ENCODE measurements around the gene TPPP3. TPM values are rescaled to one million over a fixed set of nuclear protein-coding genes. Genes with fewer than 3 reads are reported as not detected.

TPPP3 gene
- 10 to 100 TPM in 1 of 2 donors, 1 to 10 TPM in 1; 7.2 to 13.5 TPM for total RNA-seq
- 10 to 100 TPM; 34.3 to 51.9 TPM for polyA plus RNA-seq
- long read RNA-seq, donor 1, partial matches to known transcripts: 1 of 2 reads
- long read RNA-seq, donor 1, other reads (novel, unspliced or antisense): 0 of 2 reads
- long read RNA-seq, donor 2, partial matches to known transcripts: 0 of 2 reads
- long read RNA-seq, donor 2, other reads (novel, unspliced or antisense): 0 of 2 reads

DNA sequence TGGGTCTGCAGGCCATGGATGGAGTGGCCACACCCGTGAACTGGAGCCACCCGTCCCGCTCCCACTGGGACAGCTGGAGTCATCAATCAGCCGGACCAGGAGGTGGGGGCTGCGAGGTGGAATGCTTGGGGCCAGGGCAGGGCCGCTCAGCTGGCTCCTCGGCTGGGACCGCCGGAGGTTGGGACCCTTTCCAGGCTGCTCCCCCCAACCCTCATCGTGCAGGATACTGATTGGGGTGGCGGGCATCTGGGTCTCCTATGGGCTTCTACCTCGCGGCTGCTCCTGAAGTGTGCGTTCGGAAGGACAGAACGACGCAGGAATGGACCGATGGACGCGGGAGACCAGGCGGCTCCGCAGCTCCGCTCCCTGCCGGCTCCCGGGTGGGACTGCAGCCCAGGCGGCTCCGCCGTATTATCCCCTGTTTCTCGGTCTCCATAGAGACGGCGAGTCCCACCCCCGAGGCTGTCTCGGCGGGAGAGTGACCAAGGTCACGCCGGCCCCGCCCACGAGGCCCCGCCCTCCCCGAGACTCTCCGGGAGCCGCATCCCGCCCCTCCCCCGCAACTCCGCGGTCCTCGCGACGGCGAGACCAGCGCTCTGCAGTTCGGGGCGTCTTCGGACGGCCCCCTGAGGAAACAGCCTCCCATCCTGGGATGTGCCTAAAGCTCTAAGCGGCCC lies at the start of gene TPPP3:
TSS of gene TPPP3 (minus strand) at position 388 of the 677 bp plus-strand sequence. CDS start 2,387 bp downstream, outside the sequence.
- intact Hi-C loops (cut with DNase I): no loop called here
- Histone ChIP-seq H3K36me3 (ENCODE audit: control insufficient read depth in 1 of 2, insufficient read depth in 2 of 2, low read length in 1 of 2) (no peaks in the 10 kb centered on the region), H3K27me3 (ENCODE audit: control insufficient read depth in 1 of 2, insufficient read depth in 2 of 2, low read length in 1 of 2) (no peaks in the 10 kb centered on the region)

DNA sequence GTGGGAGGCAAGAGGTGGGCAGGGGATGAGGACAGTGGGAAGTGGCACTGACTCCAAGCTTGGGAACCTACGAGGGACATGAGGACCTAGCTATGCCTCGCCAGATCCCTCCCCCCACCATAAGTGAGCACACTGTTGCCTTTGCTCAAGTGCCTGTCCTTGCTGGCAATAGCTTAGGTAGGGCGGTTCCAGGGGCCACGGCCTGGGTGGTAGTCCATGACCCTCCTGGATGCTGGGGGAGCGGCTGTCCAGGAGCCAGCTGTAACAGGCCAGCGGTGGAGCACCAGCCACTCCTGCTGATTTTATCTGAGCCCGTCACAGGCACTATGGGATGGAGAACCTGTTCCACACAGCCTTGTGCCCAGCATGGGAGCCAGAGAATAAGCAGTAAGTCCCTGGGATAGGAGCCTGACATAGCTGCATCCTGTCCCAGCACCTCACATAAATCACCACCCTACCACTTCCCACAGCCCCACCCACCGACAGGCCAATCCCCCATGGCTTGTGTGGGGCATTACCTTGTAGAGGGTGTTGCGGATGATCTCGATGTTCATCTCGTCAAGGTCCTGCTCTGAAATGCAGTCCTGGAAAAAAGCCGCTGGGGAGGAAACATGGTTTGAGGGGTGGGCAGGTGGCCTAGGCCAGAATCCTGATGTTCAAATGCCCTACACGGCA lies 49.4 kb upstream of the TPPP3 start:
- no peak for ATAC-seq (ENCODE audit: low FRiP score)
- Histone ChIP-seq H3K4me3 (ENCODE audit: low read length in 2 of 2) (no peak overlapping the region), H3K27me3 (ENCODE audit: control insufficient read depth in 1 of 2, insufficient read depth in 2 of 2, low read length in 1 of 2) (no peaks in the 10 kb centered on the region), H3K9me3 (ENCODE audit: control insufficient read depth, low read length) (no peaks in the 10 kb centered on the region), H3K27ac (ENCODE audit: low read depth in 1 of 2, low read length in 2 of 2) (no peak overlapping the region), H3K36me3 (ENCODE audit: control insufficient read depth in 1 of 2, insufficient read depth in 2 of 2, low read length in 1 of 2) (peaks cover 0 to 4% of the 10 kb centered on the region in 2 donors), H3K4me1 (ENCODE audit: control insufficient read depth in 1 of 2, insufficient read depth in 2 of 2, low read length in 2 of 2) (no peaks in the 10 kb centered on the region)
- intact Hi-C loops (cut with DNase I): no loop called here
- 92% methylated on average over 13 of the region's 13 CpGs for WGBS, 2 donors
- no peak for DNase-seq

More for the DNA sequence above, at the start of gene TPPP3:
- peak; percentile 90 for ATAC-seq (ENCODE audit: low FRiP score)
- DNase-seq: peak; percentile 92 to 97
- Histone ChIP-seq H3K27ac (ENCODE audit: low read depth in 1 of 2, low read length in 2 of 2) (no peak within 1 kb of the TSS), H3K4me3 (ENCODE audit: low read length in 2 of 2) (no peak within 1 kb of the TSS), H3K4me1 (ENCODE audit: control insufficient read depth in 1 of 2, insufficient read depth in 2 of 2, low read length in 2 of 2) (no peaks in the 10 kb centered on the region), H3K9me3 (ENCODE audit: control insufficient read depth, low read length) (no peaks in the 10 kb centered on the region)
- WGBS, 2 donors: 3 to 4% methylated on average over 47 to 56 of the region's 56 CpGs

DNA sequence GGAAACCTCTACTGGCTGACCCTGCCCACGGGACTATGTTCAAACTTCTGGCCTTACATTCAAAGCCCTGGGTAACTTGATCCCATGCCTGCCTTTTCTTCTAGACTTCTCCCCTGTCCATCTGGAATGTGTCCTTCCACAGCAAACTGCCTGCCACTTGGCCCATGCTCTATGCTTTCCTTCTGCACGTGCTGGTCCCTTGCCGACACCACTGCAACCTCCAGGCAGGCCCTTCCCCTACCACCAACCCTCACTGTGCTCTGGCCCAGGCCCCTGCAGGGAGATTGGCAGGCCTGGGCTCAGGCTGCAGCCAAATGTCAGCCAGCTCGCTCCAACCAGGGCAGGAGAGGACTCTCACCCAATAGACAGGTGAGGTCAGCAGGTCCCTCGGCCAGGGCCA lies 48.6 kb upstream of the TPPP3 start:
- Histone ChIP-seq H3K27ac (ENCODE audit: low read depth in 1 of 2, low read length in 2 of 2) (no peak overlapping the region), H3K9me3 (ENCODE audit: control insufficient read depth, low read length) (no peaks in the 10 kb centered on the region), H3K36me3 (ENCODE audit: control insufficient read depth in 1 of 2, insufficient read depth in 2 of 2, low read length in 1 of 2) (peaks cover 0 to 4% of the 10 kb centered on the region in 2 donors), H3K4me3 (ENCODE audit: low read length in 2 of 2) (no peak overlapping the region), H3K27me3 (ENCODE audit: control insufficient read depth in 1 of 2, insufficient read depth in 2 of 2, low read length in 1 of 2) (no peaks in the 10 kb centered on the region), H3K4me1 (ENCODE audit: control insufficient read depth in 1 of 2, insufficient read depth in 2 of 2, low read length in 2 of 2) (no peaks in the 10 kb centered on the region)
- DNase-seq (no peak), ATAC-seq (ENCODE audit: low FRiP score) (no peak)
- 33 to 39% methylated on average over 5 of the region's 5 CpGs for WGBS, 2 donors
- intact Hi-C loops (cut with DNase I): no loop called here

DNA sequence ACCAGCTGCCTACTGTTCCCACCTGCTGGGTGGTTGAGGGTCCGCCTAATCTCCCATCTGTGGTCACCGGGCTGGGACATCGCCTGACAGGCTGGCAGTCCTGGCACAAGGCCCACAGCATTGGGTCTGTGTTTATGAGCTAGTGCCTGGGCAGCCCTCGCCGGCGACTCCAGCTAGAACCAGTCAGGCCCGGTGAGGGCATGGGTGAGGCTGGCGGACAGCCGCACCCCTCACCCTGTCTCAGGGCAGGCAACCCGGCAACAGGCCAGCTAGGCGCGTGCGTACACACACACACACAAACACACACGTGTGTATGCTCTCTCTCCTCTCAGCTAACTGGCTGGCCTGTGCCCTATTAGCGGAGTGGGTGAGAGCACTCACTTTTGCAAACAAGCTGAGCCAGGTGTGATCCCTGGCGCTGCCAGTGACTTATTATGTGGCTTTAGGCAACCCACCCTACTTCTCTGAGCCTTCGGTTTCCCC lies 48.0 kb upstream of the TPPP3 start:
- Histone ChIP-seq H3K27me3 (ENCODE audit: control insufficient read depth in 1 of 2, insufficient read depth in 2 of 2, low read length in 1 of 2) (no peaks in the 10 kb centered on the region), H3K36me3 (ENCODE audit: control insufficient read depth in 1 of 2, insufficient read depth in 2 of 2, low read length in 1 of 2) (peaks cover 0 to 4% of the 10 kb centered on the region in 2 donors), H3K4me3 (ENCODE audit: low read length in 2 of 2) (no peak overlapping the region), H3K27ac (ENCODE audit: low read depth in 1 of 2, low read length in 2 of 2) (no peak overlapping the region), H3K9me3 (ENCODE audit: control insufficient read depth, low read length) (no peaks in the 10 kb centered on the region), H3K4me1 (ENCODE audit: control insufficient read depth in 1 of 2, insufficient read depth in 2 of 2, low read length in 2 of 2) (no peaks in the 10 kb centered on the region)
- DNase-seq (peak in 1 of 2 donors; percentile 51), ATAC-seq (ENCODE audit: low FRiP score) (no peak)
- 73 to 76% methylated on average over 17 of the region's 17 CpGs for WGBS, 2 donors
- intact Hi-C loops (cut with DNase I): no loop called here

DNA sequence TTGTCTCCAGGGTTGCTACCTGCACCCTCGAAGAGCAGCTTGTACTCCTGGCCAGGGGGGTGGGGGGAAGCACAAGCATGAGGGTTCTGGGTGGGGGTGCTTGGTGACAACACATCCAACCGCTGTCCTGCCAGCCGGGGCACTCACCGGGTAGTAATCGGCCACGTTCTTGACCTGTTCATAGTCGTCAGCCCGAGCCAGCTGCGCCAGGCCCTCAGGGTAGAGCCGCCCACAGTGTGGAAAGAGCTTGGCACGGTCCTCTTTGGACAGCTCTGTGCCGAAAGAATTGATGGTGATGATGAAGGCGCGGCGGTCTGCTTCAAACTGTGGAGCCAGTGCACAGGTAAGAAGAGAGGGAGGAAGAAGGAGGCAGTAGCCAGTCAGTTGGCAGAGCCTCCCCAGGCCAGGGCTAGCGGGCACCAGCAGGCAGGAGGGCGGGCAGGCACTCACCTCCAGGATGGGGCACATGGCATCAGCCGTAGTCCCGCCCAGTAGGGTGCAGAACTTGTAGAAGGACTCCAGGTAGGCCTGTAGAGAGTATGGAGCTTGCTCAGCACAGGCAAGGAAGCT lies 45.6 kb upstream of the TPPP3 start:
- no peaks in the 10 kb centered on the region for H3K9me3 ChIP-seq (ENCODE audit: control insufficient read depth, low read length)
- 96 to 97% methylated on average over 19 of the region's 19 CpGs for WGBS, 2 donors
- H3K4me3 ChIP-seq (ENCODE audit: low read length in 2 of 2): no peak overlapping the region
- H3K27ac ChIP-seq (ENCODE audit: low read depth in 1 of 2, low read length in 2 of 2): no peak overlapping the region
- H3K4me1 ChIP-seq (ENCODE audit: control insufficient read depth in 1 of 2, insufficient read depth in 2 of 2, low read length in 2 of 2): no peaks in the 10 kb centered on the region
- DNase-seq (no peak), ATAC-seq (ENCODE audit: low FRiP score) (no peak)
- H3K27me3 ChIP-seq (ENCODE audit: control insufficient read depth in 1 of 2, insufficient read depth in 2 of 2, low read length in 1 of 2): no peaks in the 10 kb centered on the region
- H3K36me3 ChIP-seq (ENCODE audit: control insufficient read depth in 1 of 2, insufficient read depth in 2 of 2, low read length in 1 of 2): peaks cover 0 to 4% of the 10 kb centered on the region in 2 donors
- intact Hi-C loops (cut with DNase I): no loop called here

DNA sequence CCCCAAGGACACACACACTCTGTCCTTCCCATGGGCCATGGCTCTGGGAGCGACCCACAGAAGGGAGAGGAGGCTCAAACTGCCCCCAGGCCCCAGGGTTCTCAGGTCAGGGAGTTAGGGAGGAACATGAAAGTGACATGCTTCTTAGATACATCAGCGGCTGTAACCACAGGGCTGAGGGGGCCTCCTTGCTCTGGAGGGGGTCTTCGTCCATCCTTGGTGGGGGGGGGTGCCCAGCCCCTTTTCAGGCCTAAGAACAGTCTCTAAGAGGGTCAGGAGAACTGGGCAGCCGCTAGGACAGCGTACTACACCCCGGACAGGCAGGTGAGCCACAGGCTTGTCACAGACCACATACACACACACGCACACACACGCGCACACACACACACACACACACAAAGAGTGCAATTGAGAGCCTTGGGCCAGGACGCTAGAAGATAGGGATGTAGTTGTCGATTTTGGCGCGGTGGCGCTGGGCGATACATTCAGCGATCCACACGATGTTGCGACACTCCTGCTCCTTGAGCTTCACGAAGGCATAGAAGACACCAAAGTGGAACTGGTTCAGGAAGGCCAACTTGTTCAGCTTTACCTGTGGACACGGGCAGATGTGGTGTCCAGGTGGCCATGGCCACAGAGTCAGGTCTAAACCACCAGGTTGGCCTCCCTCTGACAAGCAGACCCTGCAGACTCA lies 44.9 kb upstream of the TPPP3 start:
- intact Hi-C loops (cut with DNase I): no loop called here
- Histone ChIP-seq H3K9me3 (ENCODE audit: control insufficient read depth, low read length) (no peaks in the 10 kb centered on the region), H3K27ac (ENCODE audit: low read depth in 1 of 2, low read length in 2 of 2) (no peak overlapping the region), H3K4me3 (ENCODE audit: low read length in 2 of 2) (no peak overlapping the region), H3K4me1 (ENCODE audit: control insufficient read depth in 1 of 2, insufficient read depth in 2 of 2, low read length in 2 of 2) (no peaks in the 10 kb centered on the region), H3K27me3 (ENCODE audit: control insufficient read depth in 1 of 2, insufficient read depth in 2 of 2, low read length in 1 of 2) (no peaks in the 10 kb centered on the region), H3K36me3 (ENCODE audit: control insufficient read depth in 1 of 2, insufficient read depth in 2 of 2, low read length in 1 of 2) (peaks cover 0 to 4% of the 10 kb centered on the region in 2 donors)
- no peak for ATAC-seq (ENCODE audit: low FRiP score)
- no peak for DNase-seq
- 95 to 96% methylated on average over 20 of the region's 20 CpGs for WGBS, 2 donors

DNA sequence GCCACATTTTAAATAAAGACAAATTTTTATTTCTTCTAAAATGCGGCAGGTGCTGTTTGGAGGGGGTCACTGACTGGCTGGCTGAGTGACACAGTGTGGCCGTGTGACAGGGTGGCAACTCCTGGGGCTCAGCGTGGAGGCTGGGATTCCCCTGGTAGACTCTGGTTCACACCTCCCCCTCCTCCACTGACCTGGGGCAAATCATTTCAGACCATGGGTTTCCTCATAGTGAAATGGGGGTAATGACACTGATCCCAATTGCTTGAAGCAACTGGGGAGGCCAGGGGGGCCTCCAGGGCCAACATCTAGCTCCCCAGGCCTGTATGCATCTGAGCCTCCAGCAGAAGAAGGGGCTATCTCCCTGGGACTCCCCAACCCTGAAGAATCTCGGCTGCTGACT lies 44.2 kb upstream of the TPPP3 start:
- intact Hi-C loops (cut with DNase I): no loop called here
- no peaks in the 10 kb centered on the region for H3K4me1 ChIP-seq (ENCODE audit: control insufficient read depth in 1 of 2, insufficient read depth in 2 of 2, low read length in 2 of 2)
- 86 to 92% methylated on average over 4 of the region's 4 CpGs for WGBS, 2 donors
- H3K27me3 ChIP-seq (ENCODE audit: control insufficient read depth in 1 of 2, insufficient read depth in 2 of 2, low read length in 1 of 2): no peaks in the 10 kb centered on the region
- H3K27ac ChIP-seq (ENCODE audit: low read depth in 1 of 2, low read length in 2 of 2): no peak overlapping the region
- H3K36me3 ChIP-seq (ENCODE audit: control insufficient read depth in 1 of 2, insufficient read depth in 2 of 2, low read length in 1 of 2): peaks cover 0 to 4% of the 10 kb centered on the region in 2 donors
- no peaks in the 10 kb centered on the region for H3K9me3 ChIP-seq (ENCODE audit: control insufficient read depth, low read length)
- DNase-seq (no peak), ATAC-seq (ENCODE audit: low FRiP score) (no peak)
- H3K4me3 ChIP-seq (ENCODE audit: low read length in 2 of 2): no peak overlapping the region

DNA sequence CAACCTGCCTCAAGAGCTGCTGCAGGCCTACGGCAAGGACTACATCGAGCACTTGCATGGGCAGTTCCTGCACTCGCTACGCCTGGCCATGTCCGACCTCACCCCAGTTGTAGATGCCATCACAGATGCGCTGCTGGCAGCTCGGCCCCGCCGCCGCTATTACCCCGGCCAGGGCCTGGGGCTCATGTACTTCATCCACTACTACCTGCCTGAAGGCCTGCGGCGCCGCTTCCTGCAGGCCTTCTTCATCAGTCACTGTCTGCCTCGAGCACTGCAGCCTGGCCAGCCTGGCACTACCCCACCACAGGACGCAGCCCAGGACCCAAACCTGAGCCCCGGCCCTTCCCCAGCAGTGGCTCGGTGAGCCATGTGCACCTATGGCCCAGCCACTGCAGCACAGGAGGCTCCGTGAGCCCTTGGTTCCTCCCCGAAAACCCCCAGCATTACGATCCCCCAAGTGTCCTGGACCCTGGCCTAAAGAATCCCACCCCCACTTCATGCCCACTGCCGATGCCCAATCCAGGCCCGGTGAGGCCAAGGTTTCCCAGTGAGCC lies 43.4 kb upstream of the TPPP3 start:
- H3K36me3 ChIP-seq (ENCODE audit: control insufficient read depth in 1 of 2, insufficient read depth in 2 of 2, low read length in 1 of 2): peaks cover 0 to 4% of the 10 kb centered on the region in 2 donors
- DNase-seq (peak in 1 of 2 donors; percentile 37), ATAC-seq (ENCODE audit: low FRiP score) (no peak)
- WGBS, 2 donors: 94 to 96% methylated on average over 23 of the region's 23 CpGs
- H3K27ac ChIP-seq (ENCODE audit: low read depth in 1 of 2, low read length in 2 of 2): no peak overlapping the region
- intact Hi-C loops (cut with DNase I): no loop called here
- no peaks in the 10 kb centered on the region for H3K9me3 ChIP-seq (ENCODE audit: control insufficient read depth, low read length)
- no peak overlapping the region for H3K4me3 ChIP-seq (ENCODE audit: low read length in 2 of 2)
- no peaks in the 10 kb centered on the region for H3K27me3 ChIP-seq (ENCODE audit: control insufficient read depth in 1 of 2, insufficient read depth in 2 of 2, low read length in 1 of 2)
- no peaks in the 10 kb centered on the region for H3K4me1 ChIP-seq (ENCODE audit: control insufficient read depth in 1 of 2, insufficient read depth in 2 of 2, low read length in 2 of 2)
